ENCODE results near the gene SHISA9.

- TF ChIP-seq POLR2A (IDR thresholded peaks at IDR 0.05) (no peak), CTCF (IDR thresholded peaks at IDR 0.05) (no peak), POLR2AphosphoS5 (IDR thresholded peaks at IDR 0.05) (no peak)
These were observed 1.8 kb upstream of the SHISA9 start for GRCh38 chr16:12899529-12900143.

Measured in prostate gland (tissue), 2 donors.